ENCODE measurements around the gene ETFRF1.

Gene ETFRF1

GRCh38 chr12:25195056-25195971, at the start of gene ETFRF1, which contains the start of gene DNAI7:
Gene ETFRF1 (plus strand): TSS chr12:25195237. CDS start chr12:25203957, 8,720 bp downstream.
Gene DNAI7 (minus strand): TSS chr12:25195160. CDS start chr12:25195078, 82 bp downstream.
- peak; percentile 93 for DNase-seq

GRCh38 chr12:25146686-25147085, 48.4 kb upstream of the ETFRF1 start:
- DNase-seq: no peak

GRCh38 chr12:25151476-25151875, 43.6 kb upstream of the ETFRF1 start:
- DNase-seq: no peak

GRCh38 chr12:25152055-25152454, 43.0 kb upstream of the ETFRF1 start:
- no peak for DNase-seq

GRCh38 chr12:25155022-25155576, 39.9 kb upstream of the ETFRF1 start:
- peak; percentile 45 for DNase-seq

GRCh38 chr12:25156061-25156460, 39.0 kb upstream of the ETFRF1 start:
- DNase-seq: no peak

GRCh38 chr12:25162866-25163265, 32.2 kb upstream of the ETFRF1 start:
- no peak for DNase-seq

- DNase-seq: no peak
Observed at GRCh38 chr12:25182765-25183164, 12.3 kb upstream of the ETFRF1 start.

- DNase-seq: no peak
Observed at GRCh38 chr12:25184132-25184531, 10.9 kb upstream of the ETFRF1 start.

GRCh38 chr12:25186038-25186787, 8.8 kb upstream of the ETFRF1 start:
- no peak for DNase-seq

- no peak for DNase-seq
Observed at GRCh38 chr12:25186788-25187402, 8.1 kb upstream of the ETFRF1 start.

GRCh38 chr12:25187781-25188180, 7.3 kb upstream of the ETFRF1 start:
- DNase-seq: no peak

GRCh38 chr12:25189656-25190055, 5.4 kb upstream of the ETFRF1 start:
- no peak for DNase-seq

GRCh38 chr12:25190793-25191192, 4.2 kb upstream of the ETFRF1 start:
- no peak for DNase-seq

- no peak for DNase-seq
Observed at GRCh38 chr12:25194214-25194613, 823 bp upstream of the ETFRF1 start.

- DNase-seq: no peak
Observed at GRCh38 chr12:25194722-25195055, 348 bp upstream of the ETFRF1 start.

- DNase-seq: no peak
Observed at GRCh38 chr12:25197608-25198007, 2.6 kb downstream of the ETFRF1 start.

- DNase-seq: no peak
Observed at GRCh38 chr12:25200703-25201102, 5.7 kb downstream of the ETFRF1 start.

GRCh38 chr12:25202137-25202536, 7.1 kb downstream of the ETFRF1 start:
- DNase-seq: no peak

GRCh38 chr12:25207411-25207810, 12.4 kb downstream of the ETFRF1 start:
- DNase-seq: no peak

GRCh38 chr12:25207846-25208245, 12.8 kb downstream of the ETFRF1 start:
- DNase-seq: no peak

- no peak for DNase-seq
Observed at GRCh38 chr12:25208554-25208953, 13.5 kb downstream of the ETFRF1 start.

GRCh38 chr12:25213338-25213737, 18.3 kb downstream of the ETFRF1 start:
- no peak for DNase-seq

Data from NCI-H526 treated with DMSO at 0.1 percent for 48 hours (cell line).